Karpas-422 (cell line): ENCODE data around the gene EEF1AKMT4. TPM values are rescaled to one million over a fixed set of nuclear protein-coding genes. Genes with fewer than 3 reads are reported as not detected.
A peak's percentile ranks its signal among the peaks of the same experiment; 100 is the strongest.

Experiments used
- DNase-seq: peaks from one replicate; pipeline ENCODE4 v3.0.0-alpha.2; 2015
- H2AFZ ChIP-seq: fragments of 200-600 bp; sonication (generic); 2 replicates; pipeline ENCODE4 v1.6.1; 2014; ENCODE audit warnings: antibody characterized with exemption, low read length, mixed read lengths
- H3K27ac ChIP-seq: fragments of 200-600 bp; sonication (generic); 2 replicates; pipeline ENCODE4 v1.5.1; 2014; ENCODE audit warnings: mild to moderate bottlenecking, low read length, moderate library complexity
- H3K27me3 ChIP-seq: fragments of 200-600 bp; sonication (generic); 2 replicates; pipeline ENCODE4 v1.6.1; 2014; ENCODE audit warnings: low read length, mixed read lengths
- H3K36me3 ChIP-seq: fragments of 200-600 bp; sonication (generic); 2 replicates; pipeline ENCODE4 v1.6.1; 2014; ENCODE audit warnings: low read length, mixed read lengths; ENCODE audit not compliant: insufficient read depth
- H3K4me1 ChIP-seq: fragments of 200-600 bp; sonication (generic); 2 replicates; pipeline ENCODE4 v1.6.1; 2014; ENCODE audit warnings: mild to moderate bottlenecking, low read length, mixed read lengths
- H3K4me2 ChIP-seq: fragments of 200-600 bp; sonication (generic); 2 replicates; pipeline ENCODE4 v1.6.1; 2014; ENCODE audit warnings: low read length, low read depth, mild to moderate bottlenecking; ENCODE audit not compliant: poor library complexity, severe bottlenecking
- H3K4me3 ChIP-seq: fragments of 200-600 bp; sonication (generic); 2 replicates; pipeline ENCODE4 v1.5.1; 2014; ENCODE audit warnings: mild to moderate bottlenecking, antibody characterized with exemption, low read length, mixed read lengths
- H3K79me2 ChIP-seq: fragments of 200-600 bp; sonication (generic); 2 replicates; pipeline ENCODE4 v1.6.1; 2014; ENCODE audit warnings: mild to moderate bottlenecking, low read length, mixed read lengths
- H3K9ac ChIP-seq: fragments of 200-600 bp; sonication (generic); 2 replicates; pipeline ENCODE4 v1.6.0; 2014; ENCODE audit warnings: low read length
- H3K9me2 ChIP-seq: fragments of 200-600 bp; sonication (generic), shearing (Covaris generic); replicated peaks from 2 replicates; pipeline ENCODE4 v1.6.0; 2014; ENCODE audit warnings: mild to moderate bottlenecking, low read length, moderate library complexity; ENCODE audit not compliant: insufficient read depth
- H3K9me3 ChIP-seq: fragments of 300-700, 200-600 bp; sonication (generic); 2 replicates; pipeline ENCODE4 v1.6.1; 2014; ENCODE audit warnings: low read length, mixed read lengths
- H4K20me1 ChIP-seq: fragments of 200-600 bp; sonication (generic); 2 replicates; pipeline ENCODE4 v1.6.1; 2014; ENCODE audit warnings: mild to moderate bottlenecking, antibody characterized with exemption, low read length, low read depth; ENCODE audit not compliant: insufficient read depth
- total RNA-seq: library from RNA; depleted of rRNA; stranded (reverse); fragments of >200 nt; shearing (Covaris generic); gene quantifications from 2 replicates; pipeline ENCODE4 v1.2.3, GENCODE V29; 2014; ENCODE audit warnings: low replicate concordance

Gene EEF1AKMT4
- total RNA-seq, 1 experiment from 2014 or later: 30.3 TPM

GRCh38 chr3:184291044-184291737 lies 41.7 kb downstream of the EEF1AKMT4 start:
- H3K27ac ChIP-seq: no peak overlapping the region
- H3K36me3 ChIP-seq: no peaks in the 10 kb centered on the region
- no peaks in the 10 kb centered on the region for H3K27me3 ChIP-seq
- no peak overlapping the region for H2AFZ ChIP-seq
- H3K9ac ChIP-seq: no peak overlapping the region
- DNase-seq: no peak
- no peaks in the 10 kb centered on the region for H4K20me1 ChIP-seq
- no peaks in the 10 kb centered on the region for H3K9me2 ChIP-seq
- H3K4me1 ChIP-seq: no peaks in the 10 kb centered on the region
- no peak overlapping the region for H3K4me3 ChIP-seq
- no peak overlapping the region for H3K4me2 ChIP-seq
- no peaks in the 10 kb centered on the region for H3K9me3 ChIP-seq
- H3K79me2 ChIP-seq: no peaks in the 10 kb centered on the region

- no peaks in the 10 kb centered on the region for H3K79me2 ChIP-seq
- H3K9me2 ChIP-seq: no peaks in the 10 kb centered on the region
- no peaks in the 10 kb centered on the region for H3K4me1 ChIP-seq
- H3K9me3 ChIP-seq: no peaks in the 10 kb centered on the region
- no peak overlapping the region for H3K4me3 ChIP-seq
- no peaks in the 10 kb centered on the region for H4K20me1 ChIP-seq
- DNase-seq: no peak
- H3K36me3 ChIP-seq: no peaks in the 10 kb centered on the region
- H3K27ac ChIP-seq: no peak overlapping the region
- H3K9ac ChIP-seq: no peak overlapping the region
- H3K27me3 ChIP-seq: no peaks in the 10 kb centered on the region
- no peak overlapping the region for H3K4me2 ChIP-seq
- no peak overlapping the region for H2AFZ ChIP-seq
Observed at GRCh38 chr3:184291738-184292445, 42.4 kb downstream of the EEF1AKMT4 start.

DNA sequence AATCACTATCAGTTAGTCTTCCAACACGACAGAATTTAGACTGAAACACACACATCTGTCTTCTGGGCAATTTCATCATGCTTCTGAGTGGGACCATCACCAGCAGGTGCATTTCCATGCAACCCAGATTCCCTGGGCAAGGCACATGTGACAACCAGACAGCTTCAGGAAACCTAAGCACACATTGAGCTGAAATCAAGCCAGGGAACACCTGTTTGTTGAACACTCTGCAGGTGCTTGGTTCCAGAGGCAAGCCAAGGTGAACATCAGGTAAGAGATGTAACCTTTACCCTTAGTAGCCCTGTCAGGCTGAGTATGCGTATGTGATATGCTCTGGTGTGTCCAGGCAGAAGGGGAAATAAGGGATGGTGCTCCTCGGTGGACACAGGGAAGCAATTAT lies 46.3 kb downstream of the EEF1AKMT4 start:
- H3K9me2 ChIP-seq: no peaks in the 10 kb centered on the region
- no peak overlapping the region for H3K4me2 ChIP-seq
- no peak for DNase-seq
- peaks cover 17% of the 10 kb centered on the region for H3K79me2 ChIP-seq
- no peak overlapping the region for H3K9ac ChIP-seq
- peaks cover 16% of the 10 kb centered on the region for H3K4me1 ChIP-seq
- H3K36me3 ChIP-seq: peaks cover 7% of the 10 kb centered on the region; the same call in 1 of the 2 replicates
- H3K27me3 ChIP-seq: no peaks in the 10 kb centered on the region
- H2AFZ ChIP-seq: no peak overlapping the region
- H3K9me3 ChIP-seq: no peaks in the 10 kb centered on the region
- no peak overlapping the region for H3K4me3 ChIP-seq
- no peak overlapping the region for H3K27ac ChIP-seq
- H4K20me1 ChIP-seq: peaks cover 11% of the 10 kb centered on the region; the same call in 1 of the 2 replicates

DNA sequence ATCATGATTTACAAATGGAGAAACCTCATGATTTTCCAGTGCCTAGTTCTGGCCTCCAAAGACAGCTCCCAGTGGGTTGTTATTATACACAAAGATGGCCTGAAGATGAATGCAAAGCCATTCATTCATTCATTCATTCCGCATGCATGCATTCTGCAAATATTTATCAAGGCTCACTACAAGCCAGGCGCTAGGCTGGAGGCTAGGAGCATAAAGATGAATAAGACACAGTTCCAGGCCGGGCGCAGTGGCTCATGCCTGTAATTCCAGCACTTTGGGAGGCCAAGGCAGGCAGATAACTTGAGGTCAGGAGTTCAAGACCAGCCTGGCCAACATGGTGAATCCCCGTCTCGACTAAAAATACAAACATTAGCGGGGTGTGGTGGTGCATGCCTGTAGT lies 47.1 kb downstream of the EEF1AKMT4 start:
- no peaks in the 10 kb centered on the region for H3K27me3 ChIP-seq
- no peak overlapping the region for H2AFZ ChIP-seq
- H3K9ac ChIP-seq: no peak overlapping the region
- no peaks in the 10 kb centered on the region for H3K9me3 ChIP-seq
- no peak overlapping the region for H3K4me3 ChIP-seq
- no peak for DNase-seq
- H4K20me1 ChIP-seq: peaks cover 11% of the 10 kb centered on the region; the same call in 1 of the 2 replicates
- no peaks in the 10 kb centered on the region for H3K9me2 ChIP-seq
- peaks cover 13% of the 10 kb centered on the region for H3K36me3 ChIP-seq
- no peak overlapping the region for H3K4me2 ChIP-seq
- no peak overlapping the region for H3K27ac ChIP-seq
- H3K4me1 ChIP-seq: peaks cover 16% of the 10 kb centered on the region
- H3K79me2 ChIP-seq: peaks cover 24% of the 10 kb centered on the region

- no peaks in the 10 kb centered on the region for H3K27me3 ChIP-seq
- peak within 1 kb of the TSS; percentile 96 for H2AFZ ChIP-seq
- DNase-seq: peak; percentile 100
- peaks cover 16% of the 10 kb centered on the region for H3K4me1 ChIP-seq
- no peaks in the 10 kb centered on the region for H3K9me2 ChIP-seq
- H3K27ac ChIP-seq: peak within 1 kb of the TSS; percentile 28; the same call in 1 of the 2 replicates
- H3K9ac ChIP-seq: peak within 1 kb of the TSS; percentile 83
- no peaks in the 10 kb centered on the region for H3K9me3 ChIP-seq
- H3K4me2 ChIP-seq: peak within 1 kb of the TSS; percentile 94
- peak within 1 kb of the TSS; percentile 79 for H3K4me3 ChIP-seq
- peaks cover 11% of the 10 kb centered on the region; the same call in 1 of the 2 replicates for H4K20me1 ChIP-seq
- H3K79me2 ChIP-seq: peaks cover 36% of the 10 kb centered on the region
- peaks cover 35% of the 10 kb centered on the region for H3K36me3 ChIP-seq
Observed at GRCh38 chr3:184298759-184299487, 49.5 kb downstream of the EEF1AKMT4 start, which contains the start of gene PSMD2. TSS of gene PSMD2 (plus strand) at chr3:184299241. CDS start at chr3:184299267, 26 bp downstream.

- peak overlapping the region; percentile 93 for H3K4me2 ChIP-seq
Observed at GRCh38 chr3:184299488-184300377, 50.3 kb downstream of the EEF1AKMT4 start.

DNA sequence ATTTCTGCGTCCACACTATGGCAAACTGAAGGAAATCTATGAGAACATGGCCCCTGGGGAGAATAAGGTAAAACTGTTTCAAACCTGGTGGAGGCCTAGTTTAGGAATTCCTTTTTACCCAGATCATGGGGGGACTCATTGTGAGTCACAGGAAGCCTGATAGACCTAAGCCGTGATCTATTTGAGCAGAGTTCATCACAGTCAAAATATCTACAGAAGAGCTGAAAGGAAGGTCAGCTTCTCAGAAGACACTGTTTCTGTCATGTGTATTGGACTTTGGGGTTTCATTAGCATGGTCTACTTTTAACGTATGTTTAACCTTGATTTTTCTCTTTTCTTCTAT lies 50.9 kb downstream of the EEF1AKMT4 start:
- no peak for DNase-seq
- peak overlapping the region; percentile 93 for H3K4me2 ChIP-seq
- no peak overlapping the region for H3K27ac ChIP-seq
- no peaks in the 10 kb centered on the region for H3K27me3 ChIP-seq
- peaks cover 11% of the 10 kb centered on the region; the same call in 1 of the 2 replicates for H4K20me1 ChIP-seq
- peaks cover 16% of the 10 kb centered on the region for H3K4me1 ChIP-seq
- no peaks in the 10 kb centered on the region for H3K9me2 ChIP-seq
- H3K36me3 ChIP-seq: peaks cover 47% of the 10 kb centered on the region
- peak overlapping the region; percentile 76 for H3K9ac ChIP-seq
- H2AFZ ChIP-seq: no peak overlapping the region
- peak overlapping the region; percentile 77 for H3K4me3 ChIP-seq
- no peaks in the 10 kb centered on the region for H3K9me3 ChIP-seq
- H3K79me2 ChIP-seq: peaks cover 36% of the 10 kb centered on the region

More at GRCh38 chr3:184299488-184300377, 50.3 kb downstream of the EEF1AKMT4 start:
- Histone ChIP-seq H3K4me1 (peaks cover 16% of the 10 kb centered on the region), H3K9ac (peak overlapping the region; percentile 76), H3K36me3 (peaks cover 43% of the 10 kb centered on the region), H2AFZ (no peak overlapping the region), H4K20me1 (peaks cover 11% of the 10 kb centered on the region; the same call in 1 of the 2 replicates), H3K79me2 (peaks cover 36% of the 10 kb centered on the region), H3K27ac (no peak overlapping the region; the same call in 1 of the 2 replicates), H3K4me3 (peak overlapping the region; percentile 77), H3K27me3 (no peaks in the 10 kb centered on the region), H3K9me3 (no peaks in the 10 kb centered on the region), H3K9me2 (no peaks in the 10 kb centered on the region)
- DNase-seq: no peak
